Heart left ventricle (tissue), 13 donors: ENCODE data around the gene GOT1.

Experiments
- POLR2A ChIP-seq, 2 donors: fragments of 450-650 bp; IDR thresholded peaks; one replicate each; pipeline ENCODE4 v1.6.1; 2017; ENCODE audit warnings: antibody characterized with exemption in 2 of 2, mild to moderate bottlenecking in 2 of 2, moderate library complexity in 2 of 2
- TF ChIP-seq, protein P1 (sequence below), 12 donors: fragments of 200-600 bp; sonication (generic) in 4 of 12; IDR thresholded peaks; one replicate each; pipeline versions ENCODE4 v1.5.0 to v1.8.0; 2018 to 2022; ENCODE audit warnings: antibody characterized with exemption in 12 of 12, mild to moderate bottlenecking in 5 of 12
- donor health status: ischemic (EF 13 %, LVEDD 7.1; RV severe dilation, severe dysfunction).
- donor health status: DM: no; HTN: yes; CAD: no.
- donor health status: DM: no; HTN: no; CAD: no.
- donor health status: ischemic (EF 25% LVEDD 6.9; RV normal size, moderate dysfunction).
- donor health status: ischemic (EF 25% LVEDD 5.7; RV mildly dilated, moderate dysfunction).
- donor health status: ischemic (EF 35%, LVEDD 5.7; RV mildly dilated, moderate dysfunction).
- donor health status: nonischemic (EF 11% LVEDD 7.7; RV severe dilation, severe dysfunction).
- donor health status: DM: yes; HTN: yes; CAD: no.
- donor health status: PGD.
- donor health status: ischemic (EF 29% LVEDD 5.4; RV normal size, mild dysfunction).
- donor health status: nonischemic (EF 23%, LVEDD 6.1; RV moderate dilation, normal function).

DNA sequence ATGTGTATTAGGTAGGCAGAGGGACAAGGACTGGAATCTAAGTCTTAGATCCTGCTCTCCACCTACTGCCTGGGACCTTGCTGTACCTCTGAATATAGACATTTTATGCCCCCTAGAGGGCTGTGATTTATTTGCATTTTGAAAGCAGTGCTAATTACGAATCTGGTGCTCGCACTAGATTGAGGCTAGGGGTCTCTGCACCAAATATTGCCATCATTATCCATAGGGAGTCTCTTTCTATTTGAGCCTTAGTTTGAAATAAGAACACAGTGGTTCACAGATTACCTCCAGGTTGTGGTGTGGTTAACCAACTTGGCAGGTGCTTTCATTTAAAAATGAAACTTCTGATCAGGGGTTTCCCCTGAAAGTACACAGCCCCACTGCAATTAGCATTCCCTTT is 59.4 kb downstream of the GOT1 start:
- TF ChIP-seq, protein P1, sequence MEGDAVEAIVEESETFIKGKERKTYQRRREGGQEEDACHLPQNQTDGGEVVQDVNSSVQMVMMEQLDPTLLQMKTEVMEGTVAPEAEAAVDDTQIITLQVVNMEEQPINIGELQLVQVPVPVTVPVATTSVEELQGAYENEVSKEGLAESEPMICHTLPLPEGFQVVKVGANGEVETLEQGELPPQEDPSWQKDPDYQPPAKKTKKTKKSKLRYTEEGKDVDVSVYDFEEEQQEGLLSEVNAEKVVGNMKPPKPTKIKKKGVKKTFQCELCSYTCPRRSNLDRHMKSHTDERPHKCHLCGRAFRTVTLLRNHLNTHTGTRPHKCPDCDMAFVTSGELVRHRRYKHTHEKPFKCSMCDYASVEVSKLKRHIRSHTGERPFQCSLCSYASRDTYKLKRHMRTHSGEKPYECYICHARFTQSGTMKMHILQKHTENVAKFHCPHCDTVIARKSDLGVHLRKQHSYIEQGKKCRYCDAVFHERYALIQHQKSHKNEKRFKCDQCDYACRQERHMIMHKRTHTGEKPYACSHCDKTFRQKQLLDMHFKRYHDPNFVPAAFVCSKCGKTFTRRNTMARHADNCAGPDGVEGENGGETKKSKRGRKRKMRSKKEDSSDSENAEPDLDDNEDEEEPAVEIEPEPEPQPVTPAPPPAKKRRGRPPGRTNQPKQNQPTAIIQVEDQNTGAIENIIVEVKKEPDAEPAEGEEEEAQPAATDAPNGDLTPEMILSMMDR (IDR thresholded peaks at IDR 0.05): peak in 8 of 12 donors; percentile 19 to 53 (median 39)
- TF ChIP-seq POLR2A (IDR thresholded peaks at IDR 0.05): no peak
